ENCODE data around the gene SLU7.

GRCh38 chr5:160361624-160362228 lies 57.2 kb downstream of the SLU7 start:
- TF ChIP-seq, protein P1, sequence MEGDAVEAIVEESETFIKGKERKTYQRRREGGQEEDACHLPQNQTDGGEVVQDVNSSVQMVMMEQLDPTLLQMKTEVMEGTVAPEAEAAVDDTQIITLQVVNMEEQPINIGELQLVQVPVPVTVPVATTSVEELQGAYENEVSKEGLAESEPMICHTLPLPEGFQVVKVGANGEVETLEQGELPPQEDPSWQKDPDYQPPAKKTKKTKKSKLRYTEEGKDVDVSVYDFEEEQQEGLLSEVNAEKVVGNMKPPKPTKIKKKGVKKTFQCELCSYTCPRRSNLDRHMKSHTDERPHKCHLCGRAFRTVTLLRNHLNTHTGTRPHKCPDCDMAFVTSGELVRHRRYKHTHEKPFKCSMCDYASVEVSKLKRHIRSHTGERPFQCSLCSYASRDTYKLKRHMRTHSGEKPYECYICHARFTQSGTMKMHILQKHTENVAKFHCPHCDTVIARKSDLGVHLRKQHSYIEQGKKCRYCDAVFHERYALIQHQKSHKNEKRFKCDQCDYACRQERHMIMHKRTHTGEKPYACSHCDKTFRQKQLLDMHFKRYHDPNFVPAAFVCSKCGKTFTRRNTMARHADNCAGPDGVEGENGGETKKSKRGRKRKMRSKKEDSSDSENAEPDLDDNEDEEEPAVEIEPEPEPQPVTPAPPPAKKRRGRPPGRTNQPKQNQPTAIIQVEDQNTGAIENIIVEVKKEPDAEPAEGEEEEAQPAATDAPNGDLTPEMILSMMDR (IDR thresholded peaks at IDR 0.05): no peak
- TF ChIP-seq SMC3 (IDR thresholded peaks at IDR 0.05; ENCODE audit: low read depth, low read length): no peak
- TF ChIP-seq EP300 (IDR thresholded peaks at IDR 0.05; ENCODE audit: borderline replicate concordance in 1 of 2, low read depth in 1 of 2, low read length in 1 of 2): no peak
- TF ChIP-seq, protein P2, sequence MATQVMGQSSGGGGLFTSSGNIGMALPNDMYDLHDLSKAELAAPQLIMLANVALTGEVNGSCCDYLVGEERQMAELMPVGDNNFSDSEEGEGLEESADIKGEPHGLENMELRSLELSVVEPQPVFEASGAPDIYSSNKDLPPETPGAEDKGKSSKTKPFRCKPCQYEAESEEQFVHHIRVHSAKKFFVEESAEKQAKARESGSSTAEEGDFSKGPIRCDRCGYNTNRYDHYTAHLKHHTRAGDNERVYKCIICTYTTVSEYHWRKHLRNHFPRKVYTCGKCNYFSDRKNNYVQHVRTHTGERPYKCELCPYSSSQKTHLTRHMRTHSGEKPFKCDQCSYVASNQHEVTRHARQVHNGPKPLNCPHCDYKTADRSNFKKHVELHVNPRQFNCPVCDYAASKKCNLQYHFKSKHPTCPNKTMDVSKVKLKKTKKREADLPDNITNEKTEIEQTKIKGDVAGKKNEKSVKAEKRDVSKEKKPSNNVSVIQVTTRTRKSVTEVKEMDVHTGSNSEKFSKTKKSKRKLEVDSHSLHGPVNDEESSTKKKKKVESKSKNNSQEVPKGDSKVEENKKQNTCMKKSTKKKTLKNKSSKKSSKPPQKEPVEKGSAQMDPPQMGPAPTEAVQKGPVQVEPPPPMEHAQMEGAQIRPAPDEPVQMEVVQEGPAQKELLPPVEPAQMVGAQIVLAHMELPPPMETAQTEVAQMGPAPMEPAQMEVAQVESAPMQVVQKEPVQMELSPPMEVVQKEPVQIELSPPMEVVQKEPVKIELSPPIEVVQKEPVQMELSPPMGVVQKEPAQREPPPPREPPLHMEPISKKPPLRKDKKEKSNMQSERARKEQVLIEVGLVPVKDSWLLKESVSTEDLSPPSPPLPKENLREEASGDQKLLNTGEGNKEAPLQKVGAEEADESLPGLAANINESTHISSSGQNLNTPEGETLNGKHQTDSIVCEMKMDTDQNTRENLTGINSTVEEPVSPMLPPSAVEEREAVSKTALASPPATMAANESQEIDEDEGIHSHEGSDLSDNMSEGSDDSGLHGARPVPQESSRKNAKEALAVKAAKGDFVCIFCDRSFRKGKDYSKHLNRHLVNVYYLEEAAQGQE (IDR thresholded peaks at IDR 0.05; ENCODE audit: low read depth, low read length): no peak
- TF ChIP-seq GATA2 (CRISPR knock-in tag; IDR thresholded peaks at IDR 0.05): no peak
- TF ChIP-seq, protein P3, sequence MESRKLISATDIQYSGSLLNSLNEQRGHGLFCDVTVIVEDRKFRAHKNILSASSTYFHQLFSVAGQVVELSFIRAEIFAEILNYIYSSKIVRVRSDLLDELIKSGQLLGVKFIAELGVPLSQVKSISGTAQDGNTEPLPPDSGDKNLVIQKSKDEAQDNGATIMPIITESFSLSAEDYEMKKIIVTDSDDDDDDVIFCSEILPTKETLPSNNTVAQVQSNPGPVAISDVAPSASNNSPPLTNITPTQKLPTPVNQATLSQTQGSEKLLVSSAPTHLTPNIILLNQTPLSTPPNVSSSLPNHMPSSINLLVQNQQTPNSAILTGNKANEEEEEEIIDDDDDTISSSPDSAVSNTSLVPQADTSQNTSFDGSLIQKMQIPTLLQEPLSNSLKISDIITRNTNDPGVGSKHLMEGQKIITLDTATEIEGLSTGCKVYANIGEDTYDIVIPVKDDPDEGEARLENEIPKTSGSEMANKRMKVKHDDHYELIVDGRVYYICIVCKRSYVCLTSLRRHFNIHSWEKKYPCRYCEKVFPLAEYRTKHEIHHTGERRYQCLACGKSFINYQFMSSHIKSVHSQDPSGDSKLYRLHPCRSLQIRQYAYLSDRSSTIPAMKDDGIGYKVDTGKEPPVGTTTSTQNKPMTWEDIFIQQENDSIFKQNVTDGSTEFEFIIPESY (IDR thresholded peaks at IDR 0.05; ENCODE audit: borderline replicate concordance, low read depth): no peak
- no peak for TF ChIP-seq NFIC (IDR thresholded peaks at IDR 0.05; ENCODE audit: borderline replicate concordance)
- no peak for TF ChIP-seq FOXM1 (IDR thresholded peaks at IDR 0.05; ENCODE audit: low read depth)
- no peak for TF ChIP-seq MEF2A (IDR thresholded peaks at IDR 0.05; ENCODE audit: borderline replicate concordance, low read depth)
- TF ChIP-seq EZH2phosphoT487 (IDR thresholded peaks at IDR 0.05; ENCODE audit: borderline replicate concordance, low read depth): no peak
- TF ChIP-seq USF1 (IDR thresholded peaks at IDR 0.05; ENCODE audit: borderline replicate concordance, low read depth): no peak
